Measurements from ENCODE around the gene PGBD5. TPM values are rescaled to one million over a fixed set of nuclear protein-coding genes. Genes with fewer than 3 reads are reported as not detected.

The PGBD5 gene
- total and polyA plus RNA-seq, 2 of the 13 experiments (the other 11 are each of a cell fraction or from before 2014, with no cell fraction given), result 0.04 to 0.13 TPM

- no peak for TF ChIP-seq ZFP62 (CRISPR knock-in tag; IDR thresholded peaks at IDR 0.05)
- TF ChIP-seq PRMT3 (CRISPR knock-in tag; IDR thresholded peaks at IDR 0.05; ENCODE audit: borderline replicate concordance, low read depth), result no peak
- TF ChIP-seq NONO (IDR thresholded peaks at IDR 0.05), result no peak
- TF ChIP-seq NONO (CRISPR knock-in tag; conservative IDR thresholded peaks at IDR 0.05), result no peak
Observed at GRCh38 chr1:230278871-230279582, 147.1 kb downstream of the PGBD5 start (continued).

DNA sequence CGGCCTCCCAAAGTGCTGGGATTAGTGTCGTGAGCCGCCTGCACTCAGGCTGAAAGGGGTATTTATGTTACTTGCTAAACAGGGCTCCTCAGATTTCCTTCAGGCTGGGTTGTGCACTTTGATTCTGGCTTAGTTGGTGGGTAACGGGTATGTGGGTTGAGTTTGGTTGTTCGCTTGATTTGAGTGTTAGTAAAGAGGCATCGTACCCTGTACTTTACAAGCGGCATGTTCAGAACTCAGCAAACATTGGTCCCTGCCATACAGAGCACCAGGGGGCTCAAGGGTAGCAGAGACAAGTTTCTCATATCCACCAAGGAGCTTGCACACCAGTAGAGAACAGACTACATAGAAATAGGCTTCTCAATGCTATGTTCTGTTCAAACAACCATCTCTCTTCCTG is 147.8 kb downstream of the PGBD5 start:
- DNase-seq (ENCODE audit: low spot score) (no peak), FAIRE-seq (no peak), ATAC-seq (no peak)
- Histone ChIP-seq H3K36me3 (replicated peaks in 1 of 2; ENCODE audit: control insufficient read depth in 1 of 2, insufficient read depth in 2 of 2, low read length in 2 of 2) (peaks cover 5 to 37% of the 10 kb centered on the region in 2 experiments), H3K4me3 (replicated peaks in 1 of 3; ENCODE audit: insufficient read depth in 1 of 3, low read depth in 2 of 3, low read length in 3 of 3) (no peak overlapping the region), H3K9me3 (ENCODE audit: low read length) (no peaks in the 10 kb centered on the region), H3K4me1 (ENCODE audit: insufficient read depth, low read length) (no peaks in the 10 kb centered on the region), H3K4me2 (ENCODE audit: low read depth, low read length) (no peak overlapping the region), H3K9ac (ENCODE audit: insufficient read depth, low read depth, low read length) (no peak overlapping the region), H3K79me2 (ENCODE audit: insufficient read depth, low read length) (no peaks in the 10 kb centered on the region), H4K20me1 (ENCODE audit: insufficient read depth, low read length) (no peaks in the 10 kb centered on the region), H3K27ac (ENCODE audit: extremely low read length, insufficient read depth, low read length) (no peak overlapping the region), H3K27me3 (ENCODE audit: control insufficient read depth in 1 of 2, insufficient read depth in 2 of 2, low read length in 2 of 2) (no peaks in the 10 kb centered on the region), H2AFZ (ENCODE audit: low read length) (no peak overlapping the region)
- POLR2A ChIA-PET, result no interaction called here
- intact Hi-C loops (cut with micrococcal nuclease; ENCODE audit: unreplicated experiment), result no loop called here
- CTCF ChIA-PET (ENCODE audit: low intra/inter-chr PET ratio, low total read pairs), result no interaction called here
- in situ Hi-C loops (cut with HindIII; ENCODE audit: extremely low pct_ligation_motif_present, low pct_unique_long_range_greater_than_20kb), result no loop called here
- BruUV-seq (replicated peaks), result no TSS peak
- WGBS (ENCODE audit: low lambda C conversion rate), result 97% methylated on average over 7 of the region's 7 CpGs
- TF ChIP-seq ZNF816 (CRISPR knock-in tag; IDR thresholded peaks at IDR 0.05; ENCODE audit: borderline replicate concordance) (no peak), SSRP1 (CRISPR knock-in tag; IDR thresholded peaks at IDR 0.05) (no peak), MLX (CRISPR knock-in tag; IDR thresholded peaks at IDR 0.05) (no peak), KAT8 (CRISPR knock-in tag; IDR thresholded peaks at IDR 0.05) (no peak), ZNF572 (CRISPR knock-in tag; IDR thresholded peaks at IDR 0.05) (no peak), THAP8 (CRISPR knock-in tag; IDR thresholded peaks at IDR 0.05; ENCODE audit: borderline replicate concordance) (no peak), HOXA5 (CRISPR knock-in tag; IDR thresholded peaks at IDR 0.05) (no peak), ZNF296 (CRISPR knock-in tag; conservative IDR thresholded peaks at IDR 0.05) (no peak), ARHGAP35 (CRISPR knock-in tag; IDR thresholded peaks at IDR 0.05; ENCODE audit: borderline replicate concordance) (no peak), HES4 (CRISPR knock-in tag; IDR thresholded peaks at IDR 0.05; ENCODE audit: borderline replicate concordance) (no peak)
- TF ChIP-seq, protein P1, sequence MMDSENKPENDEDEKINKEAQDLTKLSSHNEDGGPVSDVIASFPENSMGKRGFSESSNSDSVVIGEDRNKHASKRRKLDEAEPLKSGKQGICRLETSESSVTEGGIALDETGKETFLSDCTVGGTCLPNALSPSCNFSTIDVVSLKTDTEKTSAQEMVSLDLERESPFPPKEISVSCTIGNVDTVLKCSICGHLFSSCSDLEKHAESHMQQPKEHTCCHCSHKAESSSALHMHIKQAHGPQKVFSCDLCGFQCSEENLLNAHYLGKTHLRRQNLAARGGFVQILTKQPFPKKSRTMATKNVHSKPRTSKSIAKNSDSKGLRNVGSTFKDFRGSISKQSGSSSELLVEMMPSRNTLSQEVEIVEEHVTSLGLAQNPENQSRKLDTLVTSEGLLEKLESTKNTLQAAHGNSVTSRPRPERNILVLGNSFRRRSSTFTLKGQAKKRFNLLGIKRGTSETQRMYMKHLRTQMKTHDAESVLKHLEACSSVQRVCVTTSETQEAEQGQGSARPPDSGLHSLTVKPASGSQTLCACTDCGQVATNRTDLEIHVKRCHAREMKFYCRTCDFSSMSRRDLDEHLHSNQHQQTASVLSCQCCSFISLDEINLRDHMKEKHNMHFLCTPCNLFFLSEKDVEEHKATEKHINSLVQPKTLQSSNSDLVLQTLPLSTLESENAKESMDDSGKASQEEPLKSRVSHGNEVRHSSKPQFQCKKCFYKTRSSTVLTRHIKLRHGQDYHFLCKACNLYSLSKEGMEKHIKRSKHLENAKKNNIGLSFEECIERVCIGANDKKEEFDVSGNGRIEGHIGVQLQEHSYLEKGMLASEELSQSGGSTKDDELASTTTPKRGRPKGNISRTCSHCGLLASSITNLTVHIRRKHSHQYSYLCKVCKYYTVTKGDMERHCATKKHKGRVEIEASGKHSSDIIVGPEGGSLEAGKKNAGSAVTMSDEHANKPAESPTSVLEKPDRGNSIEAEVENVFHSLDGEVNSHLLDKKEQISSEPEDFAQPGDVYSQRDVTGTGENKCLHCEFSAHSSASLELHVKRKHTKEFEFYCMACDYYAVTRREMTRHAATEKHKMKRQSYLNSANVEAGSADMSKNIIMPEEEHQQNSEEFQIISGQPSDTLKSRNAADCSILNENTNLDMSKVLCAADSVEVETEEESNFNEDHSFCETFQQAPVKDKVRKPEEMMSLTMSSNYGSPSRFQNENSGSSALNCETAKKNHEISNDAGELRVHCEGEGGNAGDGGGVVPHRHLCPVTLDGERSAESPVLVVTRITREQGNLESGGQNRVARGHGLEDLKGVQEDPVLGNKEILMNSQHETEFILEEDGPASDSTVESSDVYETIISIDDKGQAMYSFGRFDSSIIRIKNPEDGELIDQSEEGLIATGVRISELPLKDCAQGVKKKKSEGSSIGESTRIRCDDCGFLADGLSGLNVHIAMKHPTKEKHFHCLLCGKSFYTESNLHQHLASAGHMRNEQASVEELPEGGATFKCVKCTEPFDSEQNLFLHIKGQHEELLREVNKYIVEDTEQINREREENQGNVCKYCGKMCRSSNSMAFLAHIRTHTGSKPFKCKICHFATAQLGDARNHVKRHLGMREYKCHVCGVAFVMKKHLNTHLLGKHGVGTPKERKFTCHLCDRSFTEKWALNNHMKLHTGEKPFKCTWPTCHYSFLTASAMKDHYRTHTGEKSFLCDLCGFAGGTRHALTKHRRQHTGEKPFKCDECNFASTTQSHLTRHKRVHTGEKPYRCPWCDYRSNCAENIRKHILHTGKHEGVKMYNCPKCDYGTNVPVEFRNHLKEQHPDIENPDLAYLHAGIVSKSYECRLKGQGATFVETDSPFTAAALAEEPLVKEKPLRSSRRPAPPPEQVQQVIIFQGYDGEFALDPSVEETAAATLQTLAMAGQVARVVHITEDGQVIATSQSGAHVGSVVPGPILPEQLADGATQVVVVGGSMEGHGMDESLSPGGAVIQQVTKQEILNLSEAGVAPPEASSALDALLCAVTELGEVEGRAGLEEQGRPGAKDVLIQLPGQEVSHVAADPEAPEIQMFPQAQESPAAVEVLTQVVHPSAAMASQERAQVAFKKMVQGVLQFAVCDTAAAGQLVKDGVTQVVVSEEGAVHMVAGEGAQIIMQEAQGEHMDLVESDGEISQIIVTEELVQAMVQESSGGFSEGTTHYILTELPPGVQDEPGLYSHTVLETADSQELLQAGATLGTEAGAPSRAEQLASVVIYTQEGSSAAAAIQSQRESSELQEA (CRISPR knock-in tag; IDR thresholded peaks at IDR 0.05; ENCODE audit: not compliant biosample characterization), result no peak
